DND-41 (cell line): ENCODE results near the gene DIAPH3.

Experiments
- ATAC-seq: fragments of 200-7000 bp; cut with Tn5 transposase; 3 replicates; pipeline ENCODE4 v1.9.1; 2021; ENCODE audit warnings: low read depth; ENCODE audit not compliant: insufficient read depth
- DNase-seq: peaks from one replicate; pipeline ENCODE4 v3.0.0-alpha.2; 2020
- H2AFZ ChIP-seq: 2 replicates; pipeline ENCODE4 v1.6.0; 2012; ENCODE audit warnings: low read depth, low read length
- H3K27ac ChIP-seq: 2 replicates; pipeline ENCODE4 v1.5.1; 2012; ENCODE audit warnings: low read length, inconsistent platforms
- H3K27me3 ChIP-seq: fragments of 200-600 bp; sonication (generic); 2 replicates; pipeline ENCODE4 v1.6.0; 2012; ENCODE audit warnings: low read length, mild to moderate bottlenecking, inconsistent platforms; ENCODE audit not compliant: insufficient read depth, poor library complexity
- H3K36me3 ChIP-seq: 2 replicates; pipeline ENCODE4 v1.5.1; 2012; ENCODE audit warnings: low read length, inconsistent platforms; ENCODE audit not compliant: insufficient read depth
- H3K4me1 ChIP-seq: 2 replicates; pipeline ENCODE4 v1.5.1; 2012; ENCODE audit warnings: mild to moderate bottlenecking, low read length; ENCODE audit not compliant: insufficient read depth
- H3K4me2 ChIP-seq: 2 replicates; pipeline ENCODE4 v1.6.0; 2012; ENCODE audit warnings: mild to moderate bottlenecking, moderate library complexity, low read length, inconsistent platforms; ENCODE audit not compliant: insufficient read depth
- H3K4me3 ChIP-seq, 2 experiments: fragments of 200-600 bp in 1 of 2; shearing (Covaris generic) in 1 of 2; 2 replicates each; pipeline ENCODE4 v1.5.1; 2012 to 2016; ENCODE audit warnings: inconsistent platforms in 2 of 2, low read length in 2 of 2, mild to moderate bottlenecking in 2 of 2, low read depth in 1 of 2, moderate library complexity in 1 of 2
- H3K79me2 ChIP-seq: 2 replicates; pipeline ENCODE4 v1.6.0; 2012; ENCODE audit warnings: low read length, inconsistent platforms; ENCODE audit not compliant: insufficient read depth
- H3K9ac ChIP-seq: 2 replicates; pipeline ENCODE4 v1.6.0; 2012; ENCODE audit warnings: low read depth, mild to moderate bottlenecking, inconsistent platforms, low read length, moderate library complexity
- H3K9me3 ChIP-seq: 2 replicates; pipeline ENCODE4 v1.5.1; 2012; ENCODE audit warnings: low read length, moderate library complexity, mild to moderate bottlenecking, inconsistent platforms; ENCODE audit not compliant: insufficient read depth, severe bottlenecking
- H4K20me1 ChIP-seq: 2 replicates; pipeline ENCODE4 v1.6.0; 2012; ENCODE audit warnings: low read length; ENCODE audit not compliant: insufficient read depth
- EZH2 ChIP-seq: IDR thresholded peaks from 3 replicates; pipeline ENCODE4 v1.6.1; 2012; ENCODE audit warnings: borderline replicate concordance, low read depth, mild to moderate bottlenecking, moderate library complexity, low read length, inconsistent platforms; ENCODE audit not compliant: severe bottlenecking
- TF ChIP-seq, protein P1 (sequence below): IDR thresholded peaks from 2 replicates; pipeline ENCODE4 v1.5.1; 2012; ENCODE audit warnings: borderline replicate concordance, low read length, moderate library complexity, mild to moderate bottlenecking; ENCODE audit not compliant: poor library complexity, severe bottlenecking; ENCODE audit errors: extremely low read depth

DIAPH3 gene

DNA sequence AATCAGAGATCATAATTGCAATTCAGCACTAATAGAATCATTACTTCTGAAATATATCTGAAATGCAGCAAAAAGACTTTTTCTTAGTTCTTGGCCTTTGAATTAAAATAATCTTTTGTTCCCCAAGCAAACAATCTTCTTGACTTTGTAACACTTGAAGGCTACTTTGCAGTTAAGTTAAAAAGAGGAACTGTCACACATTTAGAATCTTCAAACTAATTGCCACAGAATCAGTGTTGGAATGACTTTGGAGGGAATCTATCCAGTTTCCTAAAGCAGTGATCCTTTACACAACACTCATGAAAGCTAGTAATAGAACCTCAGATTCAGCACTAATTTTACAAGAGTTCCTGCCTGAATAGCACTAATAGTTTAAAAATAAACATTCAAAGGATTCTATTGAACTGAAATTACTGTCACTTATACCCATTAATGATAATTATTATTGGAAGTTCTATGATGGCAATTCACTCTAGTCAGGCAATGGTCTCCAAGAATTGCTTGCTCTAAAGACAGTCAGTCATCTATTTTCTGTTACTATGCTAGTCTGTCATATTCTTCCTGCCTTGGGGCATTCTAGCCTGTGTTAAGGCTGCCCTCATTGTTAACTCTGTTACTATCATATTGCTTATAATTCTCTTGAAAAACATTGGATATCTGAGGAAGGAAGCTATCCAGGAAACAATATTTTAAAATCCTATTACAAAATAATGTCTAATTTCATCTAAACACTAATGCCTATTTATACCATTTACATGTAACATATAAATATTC lies 362.4 kb downstream of the DIAPH3 start:
- H3K27me3 ChIP-seq = no peaks in the 10 kb centered on the region
- H3K9ac ChIP-seq = no peak overlapping the region
- no peaks in the 10 kb centered on the region for H3K9me3 ChIP-seq
- no peak overlapping the region for H3K27ac ChIP-seq
- no peak for TF ChIP-seq EZH2
- TF ChIP-seq, protein P1, sequence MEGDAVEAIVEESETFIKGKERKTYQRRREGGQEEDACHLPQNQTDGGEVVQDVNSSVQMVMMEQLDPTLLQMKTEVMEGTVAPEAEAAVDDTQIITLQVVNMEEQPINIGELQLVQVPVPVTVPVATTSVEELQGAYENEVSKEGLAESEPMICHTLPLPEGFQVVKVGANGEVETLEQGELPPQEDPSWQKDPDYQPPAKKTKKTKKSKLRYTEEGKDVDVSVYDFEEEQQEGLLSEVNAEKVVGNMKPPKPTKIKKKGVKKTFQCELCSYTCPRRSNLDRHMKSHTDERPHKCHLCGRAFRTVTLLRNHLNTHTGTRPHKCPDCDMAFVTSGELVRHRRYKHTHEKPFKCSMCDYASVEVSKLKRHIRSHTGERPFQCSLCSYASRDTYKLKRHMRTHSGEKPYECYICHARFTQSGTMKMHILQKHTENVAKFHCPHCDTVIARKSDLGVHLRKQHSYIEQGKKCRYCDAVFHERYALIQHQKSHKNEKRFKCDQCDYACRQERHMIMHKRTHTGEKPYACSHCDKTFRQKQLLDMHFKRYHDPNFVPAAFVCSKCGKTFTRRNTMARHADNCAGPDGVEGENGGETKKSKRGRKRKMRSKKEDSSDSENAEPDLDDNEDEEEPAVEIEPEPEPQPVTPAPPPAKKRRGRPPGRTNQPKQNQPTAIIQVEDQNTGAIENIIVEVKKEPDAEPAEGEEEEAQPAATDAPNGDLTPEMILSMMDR = no peak
- no peaks in the 10 kb centered on the region for H4K20me1 ChIP-seq
- no peaks in the 10 kb centered on the region for H3K4me1 ChIP-seq
- no peak overlapping the region for H3K4me2 ChIP-seq
- no peak for ATAC-seq
- H2AFZ ChIP-seq = no peak overlapping the region
- H3K4me3 ChIP-seq = no peak overlapping the region
- DNase-seq = no peak
- no peaks in the 10 kb centered on the region for H3K79me2 ChIP-seq
- H3K36me3 ChIP-seq = peaks cover 7% of the 10 kb centered on the region; the same call in 1 of the 2 replicates

DNA sequence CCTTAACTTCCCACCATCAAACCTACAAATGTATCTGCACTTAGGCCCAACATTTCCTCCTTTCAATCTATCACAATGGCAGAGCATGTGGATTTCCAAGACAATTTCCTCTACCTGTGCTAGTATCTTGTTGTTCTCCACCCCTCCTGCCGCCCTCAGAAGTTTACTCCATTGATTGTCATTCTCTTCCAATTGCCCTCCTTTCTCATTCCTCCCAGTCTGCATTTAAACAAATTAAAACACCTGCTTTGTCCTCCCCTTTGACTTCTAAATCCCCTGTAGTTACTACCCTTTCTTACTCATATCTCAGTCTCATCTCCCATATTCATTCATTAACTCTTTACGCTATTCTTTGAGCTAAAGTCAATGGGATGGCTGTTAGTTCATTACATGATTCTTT lies 370.6 kb downstream of the DIAPH3 start:
- ATAC-seq (no peak), DNase-seq (no peak)
- no peaks in the 10 kb centered on the region for H3K27me3 ChIP-seq
- H2AFZ ChIP-seq = no peak overlapping the region
- no peak overlapping the region for H3K27ac ChIP-seq
- TF ChIP-seq EZH2 = no peak
- TF ChIP-seq, protein P1 = no peak
- no peak overlapping the region for H3K9ac ChIP-seq
- no peak overlapping the region for H3K4me2 ChIP-seq
- H4K20me1 ChIP-seq = no peaks in the 10 kb centered on the region
- no peaks in the 10 kb centered on the region for H3K79me2 ChIP-seq
- no peaks in the 10 kb centered on the region for H3K9me3 ChIP-seq
- H3K4me1 ChIP-seq = no peaks in the 10 kb centered on the region
- peaks cover 4% of the 10 kb centered on the region; the same call in 1 of the 2 replicates for H3K36me3 ChIP-seq
- no peak overlapping the region for H3K4me3 ChIP-seq

DNA sequence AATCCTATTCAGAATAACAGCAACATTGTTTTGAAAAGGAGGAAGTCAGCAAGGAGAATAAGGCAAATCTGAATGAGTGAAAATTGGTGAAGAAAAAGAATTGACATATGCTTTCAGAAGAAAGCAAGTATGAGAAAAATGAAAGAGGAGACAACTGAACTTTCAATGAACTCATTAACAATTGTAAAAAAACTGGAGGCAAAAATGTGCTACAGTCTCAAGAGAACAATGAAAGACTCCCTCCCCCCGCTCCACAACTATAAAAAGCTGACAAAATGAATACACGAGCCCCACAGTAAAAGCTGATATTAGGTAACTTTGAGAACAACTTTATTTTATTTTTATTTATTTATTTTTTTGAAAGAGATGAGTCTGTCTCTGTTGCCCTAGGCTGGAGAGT lies 373.1 kb downstream of the DIAPH3 start:
- H3K36me3 ChIP-seq = no peaks in the 10 kb centered on the region
- H3K27me3 ChIP-seq = no peaks in the 10 kb centered on the region

More for the DNA sequence above, 373.1 kb downstream of the DIAPH3 start:
- Histone ChIP-seq H3K4me2 (no peak overlapping the region), H4K20me1 (no peaks in the 10 kb centered on the region; the same call in 1 of the 2 replicates), H2AFZ (no peak overlapping the region), H3K4me3 (no peak overlapping the region), H3K79me2 (no peaks in the 10 kb centered on the region), H3K9ac (no peak overlapping the region), H3K27ac (no peak overlapping the region), H3K9me3 (no peaks in the 10 kb centered on the region), H3K4me1 (no peaks in the 10 kb centered on the region)
- no peak for DNase-seq
- TF ChIP-seq, protein P1 = no peak
- no peak for TF ChIP-seq EZH2
- no peak for ATAC-seq
